ENCODE results near the gene COMMD2.

The COMMD2 gene

GRCh38 chr3:149702691-149703441, 49.4 kb downstream of the COMMD2 start:
- DNase-seq = no peak

- DNase-seq = no peak
These were observed 50.3 kb downstream of the COMMD2 start for GRCh38 chr3:149701977-149702350.

GRCh38 chr3:149701206-149701976, 50.9 kb downstream of the COMMD2 start:
- DNase-seq = no peak

Data from NCI-H526 (cell line).